ENCODE results near the gene MST1R.

The MST1R gene

DNA sequence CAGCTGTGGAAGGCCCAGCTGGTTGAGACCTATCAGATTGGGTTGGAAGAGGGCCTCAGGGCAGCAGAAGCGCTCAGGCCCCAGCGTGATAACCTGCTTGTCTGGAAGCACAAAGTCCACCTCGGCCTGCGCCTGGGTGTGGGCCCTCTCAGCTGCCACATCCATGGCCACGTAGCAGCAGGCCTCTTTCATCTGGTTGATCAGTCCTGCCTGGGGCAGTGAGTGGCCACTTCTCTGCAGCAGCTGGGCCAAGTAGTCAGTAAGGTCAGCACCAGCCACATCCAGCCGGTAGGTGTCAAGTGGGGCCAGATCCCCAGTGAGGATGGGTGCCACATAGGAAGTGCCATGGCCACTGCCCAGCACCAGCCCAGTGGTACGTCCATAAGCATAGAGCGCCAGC, 30.1 kb downstream of the MST1R start:
- no peak for DNase-seq

DNA sequence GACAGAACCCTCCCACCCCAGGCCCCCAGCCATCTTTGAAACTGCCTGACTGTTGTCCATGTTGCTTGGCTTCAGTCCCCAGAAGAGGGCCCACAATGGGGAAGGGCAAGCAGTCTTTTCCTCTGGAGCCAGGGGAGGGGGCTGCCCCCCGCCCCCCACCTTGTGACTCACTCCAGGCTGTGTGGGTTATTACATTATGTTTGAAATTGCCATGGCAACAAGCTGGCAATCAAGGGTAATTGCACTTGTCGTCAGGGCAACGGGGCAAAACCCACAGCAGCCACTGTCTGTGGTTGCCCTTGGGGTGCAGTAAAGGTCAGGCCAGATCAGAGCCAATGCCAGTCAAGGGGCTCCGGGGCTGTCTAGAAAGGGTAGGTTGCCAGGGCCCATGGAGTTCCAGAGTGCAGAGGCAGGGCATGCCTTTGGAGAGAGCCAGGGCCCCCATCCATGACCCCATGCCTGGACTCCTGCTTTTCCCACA, 30.8 kb downstream of the MST1R start:
- DNase-seq, result no peak

DNA sequence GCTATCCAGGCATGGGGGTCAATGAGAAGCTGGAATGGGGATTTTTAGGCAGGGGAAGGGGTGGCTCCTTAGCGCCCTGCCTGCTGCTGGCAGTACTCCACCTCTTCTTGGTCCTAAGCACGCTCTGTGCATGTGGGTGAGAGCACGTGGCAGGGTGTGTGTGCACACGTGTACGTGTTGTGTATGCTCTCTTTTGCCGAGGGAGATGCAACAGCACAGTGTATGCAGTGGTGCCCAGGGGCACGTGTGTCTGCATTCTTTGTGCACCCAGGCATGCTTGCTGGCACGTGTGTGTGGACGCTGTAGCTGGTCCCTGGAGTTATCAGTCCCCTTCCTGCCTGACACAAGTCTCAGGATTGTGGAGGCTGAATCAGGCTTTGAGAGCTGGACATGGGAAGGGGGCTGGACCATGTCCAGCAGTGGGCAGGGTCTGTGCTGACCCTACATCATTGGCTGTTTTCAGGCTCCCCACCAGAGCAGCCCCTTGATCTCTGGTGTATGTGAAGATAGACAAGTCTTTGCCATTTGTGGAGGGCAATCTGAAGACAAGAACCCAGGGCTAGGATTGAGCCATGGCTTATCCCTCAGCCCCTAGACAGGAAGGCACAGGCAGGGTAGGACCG, 32.0 kb downstream of the MST1R start:
- DNase-seq, result no peak

GRCh38 chr3:49869525-49870126, 34.0 kb downstream of the MST1R start, which contains the start of gene CAMKV:
Gene CAMKV, minus strand, starts transcription at chr3:49869906. Its CDS starts 7,518 bp downstream, at chr3:49862388.
- peak; percentile 10 for DNase-seq

- no peak for DNase-seq
Observed at GRCh38 chr3:49868862-49869466, 34.7 kb downstream of the MST1R start.

DNA sequence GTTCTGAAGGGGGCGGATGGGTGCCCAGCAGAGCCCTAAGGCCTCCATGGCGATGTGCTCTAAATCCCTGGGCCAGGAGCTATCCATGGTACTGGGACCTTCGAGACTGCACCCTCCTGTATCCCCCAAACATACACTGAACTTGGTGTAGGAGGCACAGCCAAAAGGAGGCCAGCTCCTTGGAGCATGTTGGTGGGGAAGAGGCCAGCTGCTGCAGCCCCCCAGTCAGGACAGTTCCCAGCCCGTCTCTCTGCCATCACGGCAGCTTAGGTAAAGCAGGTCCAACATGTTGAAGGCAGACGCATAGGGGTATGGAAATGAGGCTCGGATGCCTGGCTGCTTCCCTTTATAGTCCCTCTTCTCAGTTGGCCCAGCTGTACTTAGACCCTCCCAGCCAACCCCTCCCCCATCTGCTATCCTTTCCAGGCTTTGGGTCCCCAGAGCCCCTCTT, 35.8 kb downstream of the MST1R start:
- no peak for DNase-seq

- DNase-seq, result no peak
Observed at GRCh38 chr3:49867400-49867799, 36.3 kb downstream of the MST1R start.

- DNase-seq, result no peak
Observed at GRCh38 chr3:49865198-49865784, 38.4 kb downstream of the MST1R start.

- DNase-seq, result no peak
Observed at GRCh38 chr3:49864505-49864904, 39.2 kb downstream of the MST1R start.

DNA sequence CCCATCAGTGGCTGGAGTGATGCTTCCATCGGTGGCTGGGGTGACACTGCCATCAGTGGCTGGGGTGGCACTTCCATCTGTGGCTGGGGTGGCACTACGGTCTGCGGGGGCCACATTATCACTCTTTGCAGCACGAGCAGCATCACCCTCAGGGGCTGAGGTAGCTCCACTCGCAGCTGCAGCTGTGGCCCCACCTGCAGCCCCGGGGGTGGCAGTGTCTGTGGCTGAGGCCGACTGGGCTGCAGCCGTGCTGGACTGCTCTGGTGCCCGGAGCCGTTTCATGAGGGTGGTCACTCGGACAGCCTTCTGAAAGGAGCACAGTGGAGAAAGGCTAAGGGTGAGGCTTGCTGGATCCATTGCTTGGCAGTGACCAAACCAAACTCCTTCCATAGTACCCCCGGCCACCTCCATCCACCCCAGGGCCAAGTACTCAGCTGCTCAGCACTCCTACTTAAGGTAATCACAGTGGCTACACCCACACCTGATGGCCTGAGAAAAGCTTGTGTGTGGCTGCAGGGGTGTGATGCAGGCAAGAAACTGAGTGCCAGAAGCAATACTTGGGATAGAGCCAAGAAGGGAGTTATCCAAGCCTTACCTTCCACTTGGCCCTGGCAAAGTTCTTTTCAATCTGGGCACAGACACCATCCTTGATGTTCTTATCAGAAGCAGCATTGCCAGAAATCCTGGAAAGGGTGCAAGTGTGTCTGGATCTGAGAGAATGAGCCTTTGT, 43.9 kb downstream of the MST1R start:
- DNase-seq, result no peak

GRCh38 chr3:49856181-49857005, 47.3 kb downstream of the MST1R start, which contains the start of gene TRAIP:
Gene TRAIP, minus strand, starts transcription at chr3:49856564. Its CDS starts 111 bp downstream, at chr3:49856453.
- peak; percentile 93 for DNase-seq

- no peak for DNase-seq
Observed at GRCh38 chr3:49855662-49856061, 48.0 kb downstream of the MST1R start.

DNA sequence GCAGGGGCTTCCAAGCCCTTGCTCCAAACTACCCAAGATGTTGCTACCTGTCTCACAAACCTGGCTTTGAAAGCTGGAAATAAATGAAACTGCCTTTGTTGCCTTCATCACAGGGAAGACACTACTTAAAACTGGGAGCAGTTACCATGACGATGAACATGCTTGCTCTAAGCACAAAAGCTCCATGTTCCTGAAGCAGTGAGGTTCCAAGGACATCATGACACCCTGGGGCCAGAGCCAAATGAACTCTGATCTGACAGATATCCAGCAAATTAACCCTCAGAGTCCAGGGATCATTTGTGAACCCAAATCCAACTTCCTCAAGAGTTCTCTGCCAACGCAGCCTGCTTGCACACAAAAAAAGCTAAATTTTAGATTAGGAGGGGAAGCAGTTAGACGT, 58.0 kb downstream of the MST1R start:
- no peak for DNase-seq

- no peak for DNase-seq
Observed at GRCh38 chr3:49844464-49845183, 59.0 kb downstream of the MST1R start.

GRCh38 chr3:49842843-49843517, 60.7 kb downstream of the MST1R start:
- DNase-seq, result no peak

DNA sequence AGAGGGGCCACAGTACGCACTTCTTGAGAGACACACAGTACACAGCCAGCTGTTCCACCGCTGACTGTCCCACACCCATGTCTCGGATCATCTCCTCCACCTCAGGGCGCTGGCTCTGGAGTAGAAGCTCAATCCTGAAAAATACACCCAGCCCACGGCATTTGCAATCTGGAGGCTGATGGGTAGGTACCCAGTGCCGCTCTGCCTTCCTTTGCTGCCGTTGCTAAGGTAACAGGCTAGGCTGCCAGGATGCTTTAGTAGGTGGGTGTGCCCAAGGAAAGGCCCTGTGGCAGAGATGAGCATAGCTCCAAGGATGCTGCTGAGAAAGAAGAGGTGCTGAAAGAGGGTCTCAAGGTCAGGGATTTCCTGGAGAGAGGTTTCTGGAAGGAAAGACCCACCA, 61.9 kb downstream of the MST1R start:
- no peak for DNase-seq

DNA sequence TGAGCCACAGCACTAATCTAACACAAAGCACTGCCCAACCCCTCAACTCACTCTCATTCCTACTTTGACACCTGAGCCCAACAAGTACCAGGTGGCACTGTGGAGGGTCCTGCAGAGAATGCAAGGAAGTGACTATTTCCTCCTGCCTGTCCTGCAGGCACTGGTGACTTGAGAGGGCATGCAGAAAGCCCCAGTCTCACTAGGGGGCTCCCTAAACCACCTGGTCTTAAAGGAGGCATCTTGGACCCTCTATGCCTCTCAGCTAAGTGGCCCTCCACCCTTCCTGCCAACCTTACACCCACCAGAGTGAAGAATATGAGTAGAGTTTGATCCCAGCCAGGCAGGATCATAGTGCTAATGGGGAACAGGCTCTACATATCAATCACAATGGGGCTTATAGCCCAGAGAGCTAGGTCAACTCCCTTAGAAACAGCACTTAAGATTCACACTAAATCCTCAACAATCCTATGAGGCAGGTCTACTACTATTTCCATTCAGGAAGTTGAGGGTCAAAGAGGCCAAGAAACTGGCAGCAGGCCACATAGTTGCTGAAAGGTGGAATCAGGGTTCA, 62.5 kb downstream of the MST1R start:
- DNase-seq, result no peak

- no peak for DNase-seq
Observed at GRCh38 chr3:49840388-49840787, 63.3 kb downstream of the MST1R start.

- DNase-seq, result peak; percentile 73
Observed at GRCh38 chr3:49839193-49839809, 64.4 kb downstream of the MST1R start.

Data from T-helper 9 cell (primary cell).